Body of pancreas (tissue), 4 donors: ENCODE measurements around the gene SLC12A7. TPM values are rescaled to one million over a fixed set of nuclear protein-coding genes. Genes with fewer than 3 reads are reported as not detected.
A peak's percentile ranks its signal among the peaks of the same experiment; 100 is the strongest.

Source experiments
- ATAC-seq: fragments of 150-250 bp; one replicate; pipeline ENCODE4 v1.9.1; 2016
- DNase-seq, 4 donors: peaks; one replicate each; pipeline ENCODE4 v3.0.0-alpha.2; 2019
- H3K27ac ChIP-seq, 4 donors: fragments of 200-600 bp; sonication (generic); 1 replicate in 3 of 4; 2 replicates in 1 of 4; pipeline versions ENCODE4 v1.5.1 to v1.6.1; 2016 to 2019; ENCODE audit warnings: mild to moderate bottlenecking in 1 of 4, mixed read lengths in 1 of 4, moderate library complexity in 1 of 4
- H3K27me3 ChIP-seq, 2 donors: fragments of 200-600 bp; sonication (generic); one replicate each; pipeline ENCODE4 v1.6.0; 2016; ENCODE audit warnings: mild to moderate bottlenecking in 1 of 2
- H3K36me3 ChIP-seq, 2 donors: fragments of 200-600 bp; sonication (generic); replicated peaks in 1 of 2; 2 replicates each; pipeline ENCODE4 v1.5.1; 2016; ENCODE audit warnings: low read depth in 2 of 2; ENCODE audit not compliant: insufficient read depth in 1 of 2
- H3K4me1 ChIP-seq: fragments of 200-600 bp; sonication (generic); one replicate; pipeline ENCODE4 v1.6.0; 2016
- H3K4me3 ChIP-seq, 2 donors: fragments of 200-600 bp; sonication (generic); 1 replicate in 1 of 2; 2 replicates in 1 of 2; pipeline ENCODE4 v1.5.1; 2016 to 2019
- H3K9me3 ChIP-seq, 3 donors: fragments of 200-600 bp; sonication (generic); 1 replicate in 2 of 3; 2 replicates in 1 of 3; pipeline ENCODE4 v1.5.1; 2016
- CTCF ChIP-seq, 7 experiments: fragments of 450-650 bp in 4 of 7; fragments of 200-600 bp in 3 of 7; sonication (generic) in 3 of 7; IDR thresholded peaks; one replicate each; pipeline ENCODE4 v1.5.1; 2016 to 2019; ENCODE audit warnings: antibody characterized with exemption in 7 of 7
- POLR2A ChIP-seq, 3 donors: fragments of 450-650 bp; IDR thresholded peaks; one replicate each; pipeline ENCODE4 v1.6.1; 2016; ENCODE audit warnings: antibody characterized with exemption in 3 of 3, mild to moderate bottlenecking in 2 of 3
- WGBS, 2 donors: methylation state at CpG; one replicate each; pipeline ENCODE4 v1.1.5; 2017; 5-methylcytosine and 5-hydroxymethylcytosine counted together
- intact Hi-C: fragments of 100-400 bp; cut with DNase I; formaldehyde crosslinking; loops from one replicate; pipeline ENCODE4 v1.15.1; 2023
- total RNA-seq, 2 donors: library from RNA; depleted of rRNA; stranded (reverse); fragments of >200 nt; gene quantifications; one replicate each; pipeline ENCODE4 v1.1.0, GENCODE V29; 2016

Gene SLC12A7
- total RNA-seq, 2 donors from 2014 or later: 35.5 to 42.8 TPM

GRCh38 chr5:1151316-1151715 is 39.5 kb upstream of the SLC12A7 start:
- no peak for ATAC-seq
- Histone ChIP-seq H3K4me3 (no peak overlapping the region), H3K27me3 (peaks cover 0 to 3% of the 10 kb centered on the region in 2 donors), H3K27ac (no peak overlapping the region), H3K4me1 (peaks cover 31% of the 10 kb centered on the region), H3K9me3 (no peaks in the 10 kb centered on the region), H3K36me3 (no peaks in the 10 kb centered on the region)
- TF ChIP-seq POLR2A (IDR thresholded peaks at IDR 0.05) (no peak), CTCF (IDR thresholded peaks at IDR 0.05) (no peak)
- no peak for DNase-seq
- 79 to 83% methylated on average over 6 to 9 of the region's 10 CpGs for WGBS, 2 donors
- intact Hi-C loops: no loop called here

- no peaks in the 10 kb centered on the region for H3K9me3 ChIP-seq
- DNase-seq (no peak), ATAC-seq (no peak)
- no peak overlapping the region for H3K4me3 ChIP-seq
- no peaks in the 10 kb centered on the region for H3K36me3 ChIP-seq
- TF ChIP-seq CTCF (IDR thresholded peaks at IDR 0.05) (no peak), POLR2A (IDR thresholded peaks at IDR 0.05) (no peak)
- 82 to 100% methylated on average over 2 to 10 of the region's 10 CpGs for WGBS, 2 donors
- no peak overlapping the region for H3K27ac ChIP-seq
- peaks cover 0 to 3% of the 10 kb centered on the region in 2 donors for H3K27me3 ChIP-seq
- H3K4me1 ChIP-seq: peaks cover 27% of the 10 kb centered on the region
- intact Hi-C loops: no loop called here
Observed at GRCh38 chr5:1150866-1151265, 39.0 kb upstream of the SLC12A7 start.

- Histone ChIP-seq H3K36me3 (no peaks in the 10 kb centered on the region), H3K4me1 (peaks cover 13% of the 10 kb centered on the region), H3K27ac (peak overlapping the region in 1 of 4 donors; percentile 17), H3K4me3 (no peak overlapping the region), H3K9me3 (no peaks in the 10 kb centered on the region), H3K27me3 (no peaks in the 10 kb centered on the region)
- intact Hi-C loops: loop anchor here (5.0 kb wide), 1 partner anchor 218 kb away; no protein-coding TSS in a partner anchor
- TF ChIP-seq CTCF (IDR thresholded peaks at IDR 0.05): no peak
- no peak for TF ChIP-seq POLR2A (IDR thresholded peaks at IDR 0.05)
- no peak for ATAC-seq
- WGBS, 2 donors: 72 to 77% methylated on average over 17 to 25 of the region's 25 CpGs
- DNase-seq: no peak
Observed at GRCh38 chr5:1144638-1145396, 33.0 kb upstream of the SLC12A7 start.

- ATAC-seq: no peak
- no peak for TF ChIP-seq POLR2A (IDR thresholded peaks at IDR 0.05)
- TF ChIP-seq CTCF (IDR thresholded peaks at IDR 0.05): no peak
- no peaks in the 10 kb centered on the region for H3K9me3 ChIP-seq
- peaks cover 20% of the 10 kb centered on the region for H3K4me1 ChIP-seq
- WGBS, 2 donors: 78 to 81% methylated on average over 15 to 18 of the region's 19 CpGs
- no peaks in the 10 kb centered on the region for H3K27me3 ChIP-seq
- no peak overlapping the region for H3K27ac ChIP-seq
- no peak overlapping the region for H3K4me3 ChIP-seq
- DNase-seq: no peak
- H3K36me3 ChIP-seq: no peaks in the 10 kb centered on the region
- intact Hi-C loops: loop anchor here (5.0 kb wide), 1 partner anchor 217 kb away; no protein-coding TSS in a partner anchor
Observed at GRCh38 chr5:1144089-1144488, 32.2 kb upstream of the SLC12A7 start.

GRCh38 chr5:1143670-1143951 is 31.7 kb upstream of the SLC12A7 start:
- Histone ChIP-seq H3K9me3 (no peaks in the 10 kb centered on the region), H3K27ac (no peak overlapping the region), H3K27me3 (no peaks in the 10 kb centered on the region), H3K4me3 (no peak overlapping the region), H3K36me3 (no peaks in the 10 kb centered on the region), H3K4me1 (peaks cover 20% of the 10 kb centered on the region)
- DNase-seq: no peak
- intact Hi-C loops: loop anchor here (5.0 kb wide), 1 partner anchor 216 kb away; no protein-coding TSS in a partner anchor
- ATAC-seq: no peak
- TF ChIP-seq CTCF (IDR thresholded peaks at IDR 0.05) (no peak), POLR2A (IDR thresholded peaks at IDR 0.05) (no peak)
- 85% methylated on average over 7 of the region's 7 CpGs; no CpG with 5 or more reads in 1 of the 2 donors for WGBS, 2 donors
